GM12878 (cell line): ENCODE measurements around the gene IFT122. TPM values are rescaled to one million over a fixed set of nuclear protein-coding genes. Genes with fewer than 3 reads are reported as not detected.

Source experiments
- ATAC-seq: fragments of 200-7000 bp; cut with Tn5 transposase; 3 replicates; pipeline ENCODE4 v1.9.1; 2020; ENCODE audit warnings: mild to moderate bottlenecking, moderate library complexity
- BruUV-seq: library from RNA; stranded (reverse); fragments of 400-500 nt; replicated peaks from 2 replicates; lab custom pipeline; 2021; lab: Mats Ljungman, UMichigan
- CTCF ChIA-PET: fragments of 300-600 bp; sonication (Branson Sonifier 250); formaldehyde crosslinking; extraction: SDS; loops from one replicate; lab custom pipeline; 2021; ENCODE audit warnings: inconsistent platforms; lab: Yijun Ruan, JAX
- POLR2A ChIA-PET: fragments of 350-600 bp; formaldehyde crosslinking; extraction: SDS; loops from one replicate; lab custom pipeline; 2021; ENCODE audit warnings: inconsistent platforms; lab: Charles Lee
- RAD21 ChIA-PET: fragments of 300-600 bp; sonication (Branson Sonifier 250); formaldehyde crosslinking; loops from one replicate; lab custom pipeline; 2023; ENCODE audit warnings: antibody characterized with exemption; ENCODE audit not compliant: unreplicated experiment; lab: Charles Lee
- SMC1A ChIA-PET: fragments of 300-600 bp; sonication (Branson Sonifier 250); formaldehyde crosslinking; loops from one replicate; lab custom pipeline; 2023; ENCODE audit not compliant: unreplicated experiment, uncharacterized antibody; lab: Charles Lee
- DNase-seq: peaks from one replicate; pipeline ENCODE4 v3.0.0-alpha.2; 2011; ENCODE audit warnings: low read depth, low spot score
- FAIRE-seq: peaks from 3 replicates; lab custom pipeline; 2011; peaks lifted over from hg19 to GRCh38; lab: Jason Lieb, UNC
- H2AFZ ChIP-seq: 2 replicates; pipeline ENCODE4 v1.6.0; 2011; ENCODE audit warnings: low read depth, low read length, control low read depth; ENCODE audit not compliant: control insufficient read depth
- H3K27ac ChIP-seq: 2 replicates; pipeline ENCODE4 v1.5.1; 2011; ENCODE audit warnings: control low read depth; ENCODE audit not compliant: control insufficient read depth, insufficient read depth
- H3K27me3 ChIP-seq, 2 experiments: replicated peaks in 1 of 2; 2 replicates each; pipeline versions ENCODE4 v1.6.0 to v1.6.1; 2011; ENCODE audit warnings: low read length in 1 of 2; ENCODE audit not compliant: control insufficient read depth in 2 of 2, insufficient read depth in 2 of 2
- H3K36me3 ChIP-seq, 2 experiments: 2 replicates each; pipeline ENCODE4 v1.5.1; 2011; ENCODE audit warnings: low read length in 1 of 2; ENCODE audit not compliant: control insufficient read depth in 2 of 2, insufficient read depth in 2 of 2
- H3K4me1 ChIP-seq: 2 replicates; pipeline ENCODE4 v1.6.1; 2011; ENCODE audit warnings: mild to moderate bottlenecking, low read length, moderate library complexity, mixed read lengths; ENCODE audit not compliant: control insufficient read depth, insufficient read depth
- H3K4me2 ChIP-seq: 2 replicates; pipeline ENCODE4 v1.6.0; 2011; ENCODE audit warnings: control low read depth; ENCODE audit not compliant: control insufficient read depth, insufficient read depth
- H3K4me3 ChIP-seq: fragments of 200-600 bp; sonication (generic); 2 replicates; pipeline ENCODE4 v1.5.1; 2016
- H3K79me2 ChIP-seq: 2 replicates; pipeline ENCODE4 v1.6.0; 2011; ENCODE audit warnings: low read length; ENCODE audit not compliant: control insufficient read depth, insufficient read depth
- H3K9ac ChIP-seq: 2 replicates; pipeline ENCODE4 v1.8.0; 2011; ENCODE audit warnings: low read length, control low read depth, mixed read lengths; ENCODE audit not compliant: control insufficient read depth, insufficient read depth
- H3K9me3 ChIP-seq: replicated peaks from 3 replicates; pipeline ENCODE4 v1.5.1; 2011; ENCODE audit warnings: mild to moderate bottlenecking, low read length; ENCODE audit not compliant: control insufficient read depth, insufficient read depth
- H4K20me1 ChIP-seq: 2 replicates; pipeline ENCODE4 v1.6.0; 2011; ENCODE audit not compliant: control insufficient read depth, insufficient read depth
- FOS ChIP-seq: IDR thresholded peaks from 3 replicates; pipeline ENCODE4 v1.6.1; 2011; ENCODE audit warnings: borderline replicate concordance; ENCODE audit not compliant: insufficient read length; ENCODE audit errors: extremely low read depth
- MXI1 ChIP-seq: fragments of 150-350 bp; IDR thresholded peaks from 2 replicates; pipeline ENCODE4 v1.6.1; 2011; ENCODE audit warnings: low read depth, mild to moderate bottlenecking, inconsistent platforms, low read length, improper control_type of control experiment
- RAD21 ChIP-seq: IDR thresholded peaks from 2 replicates; pipeline ENCODE4 v1.6.1; 2011; ENCODE audit warnings: mild to moderate bottlenecking, low read depth, low read length, moderate library complexity; ENCODE audit not compliant: insufficient read depth
- RFX5 ChIP-seq: IDR thresholded peaks from 2 replicates; pipeline ENCODE4 v1.6.1; 2011; ENCODE audit warnings: low read depth, low read length, improper control_type of control experiment
- STAT3 ChIP-seq: IDR thresholded peaks from 2 replicates; pipeline ENCODE4 v1.6.1; 2011; ENCODE audit warnings: low read depth, low read length, improper control_type of control experiment
- TCF12 ChIP-seq: IDR thresholded peaks from 2 replicates; pipeline ENCODE4 v1.6.1; 2011; ENCODE audit warnings: low read depth, mild to moderate bottlenecking, low read length
- ZSCAN29 ChIP-seq: fragments of 450-650 bp; IDR thresholded peaks from 2 replicates; pipeline ENCODE4 v1.6.1; 2017; ENCODE audit warnings: mild to moderate bottlenecking, moderate library complexity
- WGBS: methylation state at CpG from one replicate; pipeline ENCODE4 v1.1.6; 2016; ENCODE audit warnings: low lambda C conversion rate; ENCODE audit not compliant: insufficient replicate concordance, insufficient coverage; ENCODE audit errors: missing lambda C conversion rate; 5-methylcytosine and 5-hydroxymethylcytosine counted together
- in situ Hi-C: fragments of 300-500 bp; cut with MboI; formaldehyde crosslinking; loops from 9 replicates; pipeline ENCODE4 v1.14.3; 2018; ENCODE audit warnings: mixed read lengths
- intact Hi-C: fragments of 100-400 bp; cut with micrococcal nuclease; formaldehyde crosslinking; loops from one replicate; pipeline ENCODE4 v1.14.2; 2022; ENCODE audit not compliant: unreplicated experiment
- polyA plus RNA-seq, 11 experiments: library from polyadenylated mRNA; depleted of rRNA in 4 of 11; unstranded in 6 of 11; stranded (reverse) in 5 of 11; fragments of >200 nt; fragmentation: Nextera tagmentation in 4 of 11; fragmentation: Illumina TruSeq in 1 of 11; extraction: Ambion mirVana in 4 of 11; extraction: Trizol in 1 of 11; gene quantifications; 1 replicate in 1 of 11; 2 replicates in 10 of 11; pipeline versions ENCODE4 v1.2.1 to v1.2.3, GENCODE V29; 2011 to 2016; ENCODE audit warnings: inconsistent platforms in 2 of 11, missing spikeins in 2 of 11, low read depth in 1 of 11
- total RNA-seq, 4 experiments: library from RNA; depleted of rRNA in 3 of 4; stranded (reverse); fragments of >200 nt in 3 of 4; fragmentation: Illumina TruSeq in 1 of 4; extraction: Trizol in 1 of 4; gene quantifications; 2 replicates each; pipeline versions ENCODE4 v1.2.1 to v1.2.3, GENCODE V29; 2013 to 2021
- TF ChIP-seq, protein P1 (sequence below): fragments of 450-650 bp; formaldehyde crosslinking; IDR thresholded peaks from 2 replicates; pipeline ENCODE4 v1.5.0; 2022; ENCODE audit warnings: mild to moderate bottlenecking, missing genetic modification characterization
- TF ChIP-seq, protein P2 (sequence below): IDR thresholded peaks from 2 replicates; pipeline ENCODE4 v1.6.1; 2012; ENCODE audit warnings: improper control_type of control experiment, low read depth, low read length; ENCODE audit not compliant: insufficient replicate concordance

The IFT122 gene
- total and polyA plus RNA-seq, 10 of the 15 experiments (the other 5 are each of a cell fraction or from before 2014, with no cell fraction given) = 1.8 to 19.2 (median 8.4) TPM

- in situ Hi-C loops = no loop called here
- Histone ChIP-seq H3K79me2 (no peaks in the 10 kb centered on the region), H3K4me2 (no peak overlapping the region), H3K9ac (no peak overlapping the region), H3K27me3 (peaks cover 0 to 7% of the 10 kb centered on the region in 2 experiments; a peak in 3 of 4 replicates), H3K4me3 (no peak overlapping the region), H3K9me3 (no peaks in the 10 kb centered on the region), H3K4me1 (no peaks in the 10 kb centered on the region), H2AFZ (no peak overlapping the region), H3K27ac (no peak overlapping the region), H4K20me1 (no peaks in the 10 kb centered on the region), H3K36me3 (no peaks in the 10 kb centered on the region)
- FAIRE-seq (no peak), ATAC-seq (no peak), DNase-seq (no peak)
- 36% methylated on average over 19 of the region's 19 CpGs for WGBS
- ChIA-PET SMC1A (no interaction called here), RAD21 (no interaction called here), POLR2A (interaction anchor here (1.2 kb wide), 1 partner anchor 14 kb away, joined by 3 read pairs; no protein-coding TSS in a partner anchor), CTCF (no interaction called here)
- no TSS peak for BruUV-seq
- TF ChIP-seq TCF12 (no peak), MXI1 (no peak), RFX5 (no peak), RAD21 (no peak), FOS (no peak), STAT3 (no peak), ZSCAN29 (no peak)
- TF ChIP-seq, protein P1, sequence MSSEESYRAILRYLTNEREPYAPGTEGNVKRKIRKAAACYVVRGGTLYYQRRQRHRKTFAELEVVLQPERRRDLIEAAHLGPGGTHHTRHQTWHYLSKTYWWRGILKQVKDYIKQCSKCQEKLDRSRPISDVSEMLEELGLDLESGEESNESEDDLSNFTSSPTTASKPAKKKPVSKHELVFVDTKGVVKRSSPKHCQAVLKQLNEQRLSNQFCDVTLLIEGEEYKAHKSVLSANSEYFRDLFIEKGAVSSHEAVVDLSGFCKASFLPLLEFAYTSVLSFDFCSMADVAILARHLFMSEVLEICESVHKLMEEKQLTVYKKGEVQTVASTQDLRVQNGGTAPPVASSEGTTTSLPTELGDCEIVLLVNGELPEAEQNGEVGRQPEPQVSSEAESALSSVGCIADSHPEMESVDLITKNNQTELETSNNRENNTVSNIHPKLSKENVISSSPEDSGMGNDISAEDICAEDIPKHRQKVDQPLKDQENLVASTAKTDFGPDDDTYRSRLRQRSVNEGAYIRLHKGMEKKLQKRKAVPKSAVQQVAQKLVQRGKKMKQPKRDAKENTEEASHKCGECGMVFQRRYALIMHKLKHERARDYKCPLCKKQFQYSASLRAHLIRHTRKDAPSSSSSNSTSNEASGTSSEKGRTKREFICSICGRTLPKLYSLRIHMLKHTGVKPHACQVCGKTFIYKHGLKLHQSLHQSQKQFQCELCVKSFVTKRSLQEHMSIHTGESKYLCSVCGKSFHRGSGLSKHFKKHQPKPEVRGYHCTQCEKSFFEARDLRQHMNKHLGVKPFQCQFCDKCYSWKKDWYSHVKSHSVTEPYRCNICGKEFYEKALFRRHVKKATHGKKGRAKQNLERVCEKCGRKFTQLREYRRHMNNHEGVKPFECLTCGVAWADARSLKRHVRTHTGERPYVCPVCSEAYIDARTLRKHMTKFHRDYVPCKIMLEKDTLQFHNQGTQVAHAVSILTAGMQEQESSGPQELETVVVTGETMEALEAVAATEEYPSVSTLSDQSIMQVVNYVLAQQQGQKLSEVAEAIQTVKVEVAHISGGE (CRISPR knock-in tag) = no peak
- TF ChIP-seq, protein P2, sequence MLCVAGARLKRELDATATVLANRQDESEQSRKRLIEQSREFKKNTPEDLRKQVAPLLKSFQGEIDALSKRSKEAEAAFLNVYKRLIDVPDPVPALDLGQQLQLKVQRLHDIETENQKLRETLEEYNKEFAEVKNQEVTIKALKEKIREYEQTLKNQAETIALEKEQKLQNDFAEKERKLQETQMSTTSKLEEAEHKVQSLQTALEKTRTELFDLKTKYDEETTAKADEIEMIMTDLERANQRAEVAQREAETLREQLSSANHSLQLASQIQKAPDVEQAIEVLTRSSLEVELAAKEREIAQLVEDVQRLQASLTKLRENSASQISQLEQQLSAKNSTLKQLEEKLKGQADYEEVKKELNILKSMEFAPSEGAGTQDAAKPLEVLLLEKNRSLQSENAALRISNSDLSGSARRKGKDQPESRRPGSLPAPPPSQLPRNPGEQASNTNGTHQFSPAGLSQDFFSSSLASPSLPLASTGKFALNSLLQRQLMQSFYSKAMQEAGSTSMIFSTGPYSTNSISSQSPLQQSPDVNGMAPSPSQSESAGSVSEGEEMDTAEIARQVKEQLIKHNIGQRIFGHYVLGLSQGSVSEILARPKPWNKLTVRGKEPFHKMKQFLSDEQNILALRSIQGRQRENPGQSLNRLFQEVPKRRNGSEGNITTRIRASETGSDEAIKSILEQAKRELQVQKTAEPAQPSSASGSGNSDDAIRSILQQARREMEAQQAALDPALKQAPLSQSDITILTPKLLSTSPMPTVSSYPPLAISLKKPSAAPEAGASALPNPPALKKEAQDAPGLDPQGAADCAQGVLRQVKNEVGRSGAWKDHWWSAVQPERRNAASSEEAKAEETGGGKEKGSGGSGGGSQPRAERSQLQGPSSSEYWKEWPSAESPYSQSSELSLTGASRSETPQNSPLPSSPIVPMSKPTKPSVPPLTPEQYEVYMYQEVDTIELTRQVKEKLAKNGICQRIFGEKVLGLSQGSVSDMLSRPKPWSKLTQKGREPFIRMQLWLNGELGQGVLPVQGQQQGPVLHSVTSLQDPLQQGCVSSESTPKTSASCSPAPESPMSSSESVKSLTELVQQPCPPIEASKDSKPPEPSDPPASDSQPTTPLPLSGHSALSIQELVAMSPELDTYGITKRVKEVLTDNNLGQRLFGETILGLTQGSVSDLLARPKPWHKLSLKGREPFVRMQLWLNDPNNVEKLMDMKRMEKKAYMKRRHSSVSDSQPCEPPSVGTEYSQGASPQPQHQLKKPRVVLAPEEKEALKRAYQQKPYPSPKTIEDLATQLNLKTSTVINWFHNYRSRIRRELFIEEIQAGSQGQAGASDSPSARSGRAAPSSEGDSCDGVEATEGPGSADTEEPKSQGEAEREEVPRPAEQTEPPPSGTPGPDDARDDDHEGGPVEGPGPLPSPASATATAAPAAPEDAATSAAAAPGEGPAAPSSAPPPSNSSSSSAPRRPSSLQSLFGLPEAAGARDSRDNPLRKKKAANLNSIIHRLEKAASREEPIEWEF = no peak
- intact Hi-C loops = no loop called here
Observed at GRCh38 chr3:129548104-129548965, 108.3 kb downstream of the IFT122 start.
